IMR-90 (cell line): ENCODE data around the gene KCNJ3. TPM values are rescaled to one million over a fixed set of nuclear protein-coding genes. Genes with fewer than 3 reads are reported as not detected.

Experiments
- ATAC-seq: fragments of 200-7000 bp; cut with Tn5 transposase; 2 replicates; pipeline ENCODE4 v1.9.1; 2020; ENCODE audit warnings: low read depth, mild to moderate bottlenecking, moderate library complexity
- BruUV-seq: library from RNA; stranded (reverse); fragments of 400-500 nt; replicated peaks from 2 replicates; lab custom pipeline; 2021; lab: Mats Ljungman, UMichigan
- CTCF ChIA-PET: fragments of 300-600 bp; formaldehyde crosslinking; extraction: SDS; loops from one replicate; lab custom pipeline; 2021; ENCODE audit warnings: antibody characterized with exemption; lab: Yijun Ruan, JAX
- POLR2A ChIA-PET: fragments of 300-600 bp; sonication (Branson Sonifier 250); formaldehyde crosslinking; loops from one replicate; lab custom pipeline; 2022; ENCODE audit warnings: antibody characterized with exemption; ENCODE audit not compliant: unreplicated experiment; lab: Charles Lee
- DNase-seq: peaks from one replicate; pipeline ENCODE4 v3.0.0; 2013
- H2AFZ ChIP-seq: replicated peaks from 2 replicates; pipeline ENCODE3; 2013; ENCODE audit warnings: low read length, mild to moderate bottlenecking; ENCODE audit not compliant: poor library complexity
- H2AK5ac ChIP-seq: 2 replicates; pipeline ENCODE4 v1.6.1; 2013; ENCODE audit warnings: low read depth, low read length, inconsistent platforms
- H2AK9ac ChIP-seq: replicated peaks from 2 replicates; pipeline ENCODE3; 2013; ENCODE audit warnings: mild to moderate bottlenecking, low read depth, low read length, moderate library complexity; ENCODE audit not compliant: poor library complexity
- H2BK120ac ChIP-seq: 2 replicates; pipeline ENCODE4 v1.6.1; 2013; ENCODE audit warnings: low read depth, low read length, inconsistent platforms
- H2BK15ac ChIP-seq: 3 replicates; pipeline ENCODE4 v1.6.1; 2013; ENCODE audit warnings: low read depth, low read length, inconsistent platforms
- H2BK20ac ChIP-seq: 2 replicates; pipeline ENCODE4 v1.6.1; 2013; ENCODE audit warnings: low read depth, mild to moderate bottlenecking, inconsistent platforms, low read length, moderate library complexity
- H2BK5ac ChIP-seq: 2 replicates; pipeline ENCODE4 v1.6.1; 2013; ENCODE audit warnings: mild to moderate bottlenecking, low read depth, low read length, inconsistent platforms; ENCODE audit not compliant: poor library complexity, severe bottlenecking
- H3K14ac ChIP-seq: replicated peaks from 2 replicates; pipeline ENCODE4 v1.6.1; 2013; ENCODE audit warnings: low read depth, low read length, inconsistent platforms
- H3K18ac ChIP-seq: 2 replicates; pipeline ENCODE4 v1.6.1; 2013; ENCODE audit warnings: low read depth, low read length, control low read depth
- H3K23ac ChIP-seq: 2 replicates; pipeline ENCODE4 v1.6.1; 2013; ENCODE audit warnings: low read depth, low read length, inconsistent platforms
- H3K27ac ChIP-seq: 2 replicates; pipeline ENCODE4 v1.5.1; 2013; ENCODE audit warnings: mild to moderate bottlenecking, control low read depth, low read length; ENCODE audit not compliant: insufficient read depth
- H3K27me3 ChIP-seq: 2 replicates; pipeline ENCODE4 v1.6.1; 2013; ENCODE audit warnings: low read length; ENCODE audit not compliant: control insufficient read depth, insufficient read depth
- H3K36me3 ChIP-seq: 2 replicates; pipeline ENCODE4 v1.6.1; 2013; ENCODE audit warnings: low read length, mixed read lengths; ENCODE audit not compliant: control insufficient read depth, insufficient read depth
- H3K4ac ChIP-seq: 2 replicates; pipeline ENCODE4 v1.6.1; 2013; ENCODE audit warnings: low read depth, low read length, inconsistent platforms
- H3K4me1 ChIP-seq: 2 replicates; pipeline ENCODE4 v1.6.1; 2013; ENCODE audit warnings: low read length, mixed read lengths; ENCODE audit not compliant: control insufficient read depth, insufficient read depth
- H3K4me2 ChIP-seq: 2 replicates; pipeline ENCODE4 v1.6.1; 2013; ENCODE audit warnings: low read depth, mild to moderate bottlenecking, control low read depth, low read length, moderate library complexity
- H3K4me3 ChIP-seq: 2 replicates; pipeline ENCODE4 v1.5.1; 2013; ENCODE audit warnings: low read depth, mild to moderate bottlenecking, control low read depth, low read length, moderate library complexity; ENCODE audit not compliant: insufficient read depth
- H3K56ac ChIP-seq: 2 replicates; pipeline ENCODE4 v1.6.1; 2013; ENCODE audit warnings: low read length, inconsistent platforms; ENCODE audit not compliant: insufficient read depth; ENCODE audit errors: extremely low read depth
- H3K79me1 ChIP-seq, 2 experiments: 2 replicates each; pipeline ENCODE4 v1.6.1; 2013; ENCODE audit warnings: low read length in 2 of 2, inconsistent platforms in 1 of 2, low read depth in 1 of 2
- H3K9ac ChIP-seq: 2 replicates; pipeline ENCODE4 v1.6.1; 2013; ENCODE audit warnings: low read depth, low read length, control low read depth
- H3K9me1 ChIP-seq: 2 replicates; pipeline ENCODE4 v1.6.1; 2013; ENCODE audit warnings: low read length, inconsistent platforms; ENCODE audit not compliant: insufficient read depth
- H3K9me3 ChIP-seq: 2 replicates; pipeline ENCODE4 v1.6.1; 2013; ENCODE audit warnings: low read length; ENCODE audit not compliant: control insufficient read depth, insufficient read depth
- H4K20me1 ChIP-seq: 2 replicates; pipeline ENCODE4 v1.6.1; 2013; ENCODE audit warnings: low read length, inconsistent platforms; ENCODE audit not compliant: insufficient read depth
- H4K5ac ChIP-seq: 2 replicates; pipeline ENCODE4 v1.6.1; 2013; ENCODE audit warnings: mild to moderate bottlenecking, low read depth, low read length, control low read depth
- H4K8ac ChIP-seq, 2 experiments: 2 replicates each; pipeline ENCODE4 v1.6.1; 2013; ENCODE audit warnings: low read depth in 2 of 2, low read length in 2 of 2, control low read depth in 1 of 2, inconsistent platforms in 1 of 2
- H4K91ac ChIP-seq: 2 replicates; pipeline ENCODE4 v1.6.1; 2013; ENCODE audit warnings: low read depth, low read length, inconsistent platforms; ENCODE audit not compliant: insufficient read depth
- BHLHE40 ChIP-seq: fragments of 150-350 bp; IDR thresholded peaks from 2 replicates; pipeline ENCODE4 v1.6.1; 2016; ENCODE audit warnings: mild to moderate bottlenecking, low read depth, low read length
- CEBPB ChIP-seq: IDR thresholded peaks from 2 replicates; pipeline ENCODE4 v1.6.1; 2012; ENCODE audit warnings: low read depth, low read length, improper control_type of control experiment
- CHD1 ChIP-seq: IDR thresholded peaks from 2 replicates; pipeline ENCODE4 v1.6.1; 2012; ENCODE audit warnings: low read depth, low read length, improper control_type of control experiment
- SMC3 ChIP-seq: fragments of 150-350 bp; IDR thresholded peaks from 2 replicates; pipeline ENCODE4 v1.6.1; 2016; ENCODE audit warnings: low read depth, mild to moderate bottlenecking, antibody characterized with exemption, low read length, moderate library complexity
- WGBS, 2 experiments: methylation state at CpG; one replicate each; pipeline versions ENCODE4 v1.1.5 to v1.1.7; 2013; ENCODE audit warnings: missing lambda C conversion rate in 2 of 2; ENCODE audit not compliant: insufficient read length in 1 of 2; ENCODE audit errors: extremely low coverage in 2 of 2; 5-methylcytosine and 5-hydroxymethylcytosine counted together
- dilution Hi-C: fragments of 300-500 bp; cut with HindIII; formaldehyde crosslinking; loops from one replicate; pipeline ENCODE4 v1.14.3; 2018; ENCODE audit warnings: low sequenced_read_pairs; ENCODE audit not compliant: unreplicated experiment
- in situ Hi-C: fragments of 300-500 bp; cut with MboI; formaldehyde crosslinking; loops from 3 replicates; pipeline ENCODE4 v1.14.3; 2019; ENCODE audit warnings: low sequenced_read_pairs, inconsistent platforms, mixed read lengths
- intact Hi-C: fragments of 100-400 bp; cut with micrococcal nuclease; formaldehyde crosslinking; loops from 2 replicates; pipeline ENCODE4 v1.10.0; 2022
- polyA plus RNA-seq, 3 experiments: library from polyadenylated mRNA; depleted of rRNA; stranded (reverse); fragments of >200 nt; gene quantifications; 2 replicates each; pipeline ENCODE4 v1.2.3, GENCODE V29; 2012; ENCODE audit warnings: low replicate concordance in 1 of 3
- total RNA-seq: library from RNA; depleted of rRNA; stranded (reverse); fragments of >200 nt; gene quantifications from 2 replicates; pipeline ENCODE4 v1.2.3, GENCODE V29; 2012
- TF ChIP-seq, protein P1 (sequence below): conservative IDR thresholded peaks from 2 replicates; pipeline ENCODE4 v1.5.1; 2012; ENCODE audit warnings: mild to moderate bottlenecking, low read depth, low read length, improper control_type of control experiment

The KCNJ3 gene
- total and polyA plus RNA-seq, 2 of the 4 experiments (the other 2 are of a cell fraction), result not detected

DNA sequence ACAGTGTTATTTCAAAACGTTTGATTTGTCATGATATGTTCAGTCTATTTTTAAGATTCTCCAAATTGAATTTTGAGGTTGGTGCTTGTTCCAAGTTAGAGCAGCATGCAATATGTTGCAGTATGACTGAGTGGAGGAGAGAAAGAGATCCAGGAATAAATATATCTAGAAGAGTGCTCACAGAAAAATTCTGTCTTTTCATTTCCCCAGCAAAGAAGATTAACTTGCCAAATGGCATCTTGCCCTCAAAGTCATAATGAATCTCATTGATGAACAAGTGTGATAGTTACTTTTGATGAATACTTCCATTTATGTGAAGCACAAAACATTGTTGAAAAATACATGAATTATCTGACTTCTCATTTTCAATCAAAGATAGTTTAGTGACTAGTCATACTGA, 95.9 kb downstream of the KCNJ3 start:
- Histone ChIP-seq H4K20me1 (no peaks in the 10 kb centered on the region), H4K91ac (no peak overlapping the region), H2AK5ac (no peak overlapping the region), H3K18ac (no peak overlapping the region), H3K14ac (no peak overlapping the region), H3K4me2 (no peak overlapping the region), H3K4me1 (no peaks in the 10 kb centered on the region), H3K4me3 (no peak overlapping the region), H3K56ac (no peak overlapping the region), H2BK15ac (no peak overlapping the region), H3K36me3 (no peaks in the 10 kb centered on the region), H3K27me3 (no peaks in the 10 kb centered on the region), H3K27ac (no peak overlapping the region), H4K5ac (no peak overlapping the region), H3K4ac (no peak overlapping the region), H2BK5ac (no peak overlapping the region), H2AFZ (no peak overlapping the region), H4K8ac (no peak overlapping the region), H3K9ac (no peak overlapping the region), H2BK120ac (no peak overlapping the region), H3K79me1 (no peaks in the 10 kb centered on the region), H3K23ac (no peak overlapping the region), H3K9me3 (peaks cover 8% of the 10 kb centered on the region), H3K9me1 (no peaks in the 10 kb centered on the region), H2BK20ac (no peak overlapping the region), H2AK9ac (no peak overlapping the region)
- intact Hi-C loops, result no loop called here
- no CpG with 5 or more reads among the region's 1 CpG for WGBS, 2 experiments
- TF ChIP-seq CHD1, result no peak
- no peak for TF ChIP-seq BHLHE40
- TF ChIP-seq, protein P1, sequence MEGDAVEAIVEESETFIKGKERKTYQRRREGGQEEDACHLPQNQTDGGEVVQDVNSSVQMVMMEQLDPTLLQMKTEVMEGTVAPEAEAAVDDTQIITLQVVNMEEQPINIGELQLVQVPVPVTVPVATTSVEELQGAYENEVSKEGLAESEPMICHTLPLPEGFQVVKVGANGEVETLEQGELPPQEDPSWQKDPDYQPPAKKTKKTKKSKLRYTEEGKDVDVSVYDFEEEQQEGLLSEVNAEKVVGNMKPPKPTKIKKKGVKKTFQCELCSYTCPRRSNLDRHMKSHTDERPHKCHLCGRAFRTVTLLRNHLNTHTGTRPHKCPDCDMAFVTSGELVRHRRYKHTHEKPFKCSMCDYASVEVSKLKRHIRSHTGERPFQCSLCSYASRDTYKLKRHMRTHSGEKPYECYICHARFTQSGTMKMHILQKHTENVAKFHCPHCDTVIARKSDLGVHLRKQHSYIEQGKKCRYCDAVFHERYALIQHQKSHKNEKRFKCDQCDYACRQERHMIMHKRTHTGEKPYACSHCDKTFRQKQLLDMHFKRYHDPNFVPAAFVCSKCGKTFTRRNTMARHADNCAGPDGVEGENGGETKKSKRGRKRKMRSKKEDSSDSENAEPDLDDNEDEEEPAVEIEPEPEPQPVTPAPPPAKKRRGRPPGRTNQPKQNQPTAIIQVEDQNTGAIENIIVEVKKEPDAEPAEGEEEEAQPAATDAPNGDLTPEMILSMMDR, result no peak
- TF ChIP-seq SMC3, result no peak
- no peak for TF ChIP-seq CEBPB
- BruUV-seq, result no TSS peak
- ChIA-PET POLR2A (no interaction called here), CTCF (no interaction called here)
- in situ Hi-C loops, result no loop called here
- DNase-seq, result no peak
- no peak for ATAC-seq
- dilution Hi-C loops, result no loop called here
